Right atrium auricular region (tissue), 2 donors: Measurements from ENCODE around the gene TMUB2. TPM values are rescaled to one million over a fixed set of nuclear protein-coding genes. Genes with fewer than 3 reads are reported as not detected.

Experiments
- DNase-seq: peaks from one replicate; pipeline ENCODE4 v3.0.0-alpha.2; 2019; ENCODE audit warnings: low spot score
- H3K27ac ChIP-seq, 2 donors: fragments of 200-600 bp; sonication (generic); 1 replicate in 1 of 2; 2 replicates in 1 of 2; pipeline ENCODE4 v1.5.1; 2016 to 2019
- H3K27me3 ChIP-seq, 2 donors: fragments of 200-600 bp; sonication (generic); one replicate each; pipeline versions ENCODE4 v1.5.1 to v1.6.0; 2017 to 2019
- H3K36me3 ChIP-seq: fragments of 200-600 bp; sonication (generic); one replicate; pipeline ENCODE4 v1.5.1; 2016
- H3K4me1 ChIP-seq, 2 donors: fragments of 200-600 bp; sonication (generic); one replicate each; pipeline versions ENCODE4 v1.5.1 to v1.6.0; 2017 to 2019
- H3K4me3 ChIP-seq, 2 donors: fragments of 200-600 bp; sonication (generic); 1 replicate in 1 of 2; 2 replicates in 1 of 2; pipeline ENCODE4 v1.5.1; 2017 to 2019; ENCODE audit warnings: mild to moderate bottlenecking in 1 of 2, moderate library complexity in 1 of 2
- H3K9me3 ChIP-seq, 2 donors: fragments of 200-600 bp; sonication (generic); one replicate each; pipeline ENCODE4 v1.5.1; 2019
- CTCF ChIP-seq, 2 donors: fragments of 200-600 bp; sonication (generic); IDR thresholded peaks; one replicate each; pipeline ENCODE4 v1.5.1; 2019; ENCODE audit warnings: antibody characterized with exemption in 2 of 2
- total RNA-seq, 2 donors: library from RNA; depleted of rRNA; stranded (reverse); fragments of >200 nt; gene quantifications; one replicate each; pipeline ENCODE4 v1.1.0, GENCODE V29; 2016

TMUB2 gene
- total RNA-seq, 2 donors from 2014 or later = 26.4 to 26.6 TPM

- Histone ChIP-seq H3K27ac (no peak overlapping the region), H3K4me3 (no peak overlapping the region), H3K9me3 (no peaks in the 10 kb centered on the region), H3K36me3 (peaks cover 12% of the 10 kb centered on the region), H3K27me3 (no peaks in the 10 kb centered on the region), H3K4me1 (peaks cover 0 to 16% of the 10 kb centered on the region in 2 donors)
- DNase-seq = no peak
- no peak for TF ChIP-seq CTCF (IDR thresholded peaks at IDR 0.05)
Observed at GRCh38 chr17:44174427-44174826, 12.3 kb upstream of the TMUB2 start.

DNA sequence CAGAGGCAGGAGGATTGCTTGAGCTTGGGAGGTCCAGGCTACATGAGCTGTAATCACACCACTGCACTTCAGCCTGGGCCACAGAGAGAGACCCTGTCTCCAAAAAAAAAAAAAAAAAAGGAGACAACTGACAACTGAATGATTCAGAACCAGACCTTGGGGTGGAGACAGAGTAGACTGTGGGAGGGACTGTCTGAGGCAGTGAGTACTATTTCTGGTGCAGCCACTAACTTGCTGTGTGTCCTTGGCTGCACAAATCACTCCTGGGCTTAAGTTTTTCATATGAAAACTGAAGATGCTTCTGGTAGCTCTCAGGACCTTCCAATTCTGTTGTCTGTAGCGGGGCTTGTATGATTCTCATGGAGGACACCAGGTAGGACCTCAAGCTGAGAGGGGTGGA is 10.5 kb upstream of the TMUB2 start:
- Histone ChIP-seq H3K27ac (no peak overlapping the region), H3K9me3 (no peaks in the 10 kb centered on the region), H3K27me3 (no peaks in the 10 kb centered on the region), H3K36me3 (peaks cover 12% of the 10 kb centered on the region), H3K4me1 (peaks cover 0 to 5% of the 10 kb centered on the region in 2 donors), H3K4me3 (no peak overlapping the region)
- no peak for TF ChIP-seq CTCF (IDR thresholded peaks at IDR 0.05)
- no peak for DNase-seq

GRCh38 chr17:44176671-44177501 is 9.9 kb upstream of the TMUB2 start:
- H3K9me3 ChIP-seq = no peaks in the 10 kb centered on the region
- peaks cover 0 to 3% of the 10 kb centered on the region in 2 donors for H3K4me1 ChIP-seq
- DNase-seq = no peak
- no peak for TF ChIP-seq CTCF (IDR thresholded peaks at IDR 0.05)
- peaks cover 12% of the 10 kb centered on the region for H3K36me3 ChIP-seq
- H3K27me3 ChIP-seq = no peaks in the 10 kb centered on the region
- H3K27ac ChIP-seq = no peak overlapping the region
- H3K4me3 ChIP-seq = no peak overlapping the region

GRCh38 chr17:44177640-44178039 is 9.1 kb upstream of the TMUB2 start:
- Histone ChIP-seq H3K27me3 (no peaks in the 10 kb centered on the region), H3K36me3 (peaks cover 12% of the 10 kb centered on the region), H3K9me3 (no peaks in the 10 kb centered on the region), H3K4me1 (no peaks in the 10 kb centered on the region), H3K4me3 (no peak overlapping the region), H3K27ac (no peak overlapping the region)
- no peak for TF ChIP-seq CTCF (IDR thresholded peaks at IDR 0.05)
- no peak for DNase-seq

DNA sequence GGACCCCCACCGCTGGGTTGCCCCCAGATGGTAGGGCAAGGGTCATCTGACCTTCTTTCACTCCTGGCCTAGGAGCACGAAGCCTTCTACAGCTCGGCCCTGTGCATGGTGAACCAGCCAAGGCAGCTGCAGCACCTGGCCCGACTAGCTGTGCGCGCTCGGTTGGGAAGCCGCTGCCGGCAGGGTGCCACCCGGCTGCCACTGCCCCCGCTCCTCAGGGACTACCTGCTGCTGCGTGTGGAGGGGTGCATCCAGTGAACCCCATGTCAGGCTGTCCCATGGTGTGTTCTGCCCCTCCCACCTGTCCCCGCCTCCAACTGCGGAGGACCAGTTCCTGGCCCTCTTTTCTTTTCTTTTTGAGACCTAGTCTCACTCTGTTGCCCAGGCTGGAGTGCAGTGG is 8.6 kb upstream of the TMUB2 start:
- H3K36me3 ChIP-seq = peaks cover 15% of the 10 kb centered on the region
- no peaks in the 10 kb centered on the region for H3K4me1 ChIP-seq
- no peak overlapping the region for H3K4me3 ChIP-seq
- H3K9me3 ChIP-seq = no peaks in the 10 kb centered on the region
- TF ChIP-seq CTCF (IDR thresholded peaks at IDR 0.05) = no peak
- H3K27me3 ChIP-seq = no peaks in the 10 kb centered on the region
- H3K27ac ChIP-seq = no peak overlapping the region
- no peak for DNase-seq

- no peak for TF ChIP-seq CTCF (IDR thresholded peaks at IDR 0.05)
- Histone ChIP-seq H3K27ac (no peak overlapping the region), H3K36me3 (peaks cover 9% of the 10 kb centered on the region), H3K4me1 (peaks cover 0 to 25% of the 10 kb centered on the region in 2 donors), H3K27me3 (no peaks in the 10 kb centered on the region), H3K4me3 (no peak overlapping the region), H3K9me3 (no peaks in the 10 kb centered on the region)
- no peak for DNase-seq
Observed at GRCh38 chr17:44183024-44183423, 3.7 kb upstream of the TMUB2 start.
